ENCODE results near the gene RPS29. TPM values are rescaled to one million over a fixed set of nuclear protein-coding genes. Genes with fewer than 3 reads are reported as not detected.

The RPS29 gene
- total RNA-seq, 4 donors from 2014 or later = 2,027 to 8,808 (median 4,209) TPM

GRCh38 chr14:49546766-49547165 lies 39.4 kb downstream of the RPS29 start:
- no peak overlapping the region for H3K4me3 ChIP-seq
- H3K36me3 ChIP-seq = no peaks in the 10 kb centered on the region
- WGBS, 2 donors (ENCODE audit: low coverage in 1 of 2) = 63% methylated on average over 1 of the region's 1 CpG; no CpG with 5 or more reads in 1 of the 2 donors
- TF ChIP-seq CTCF (IDR thresholded peaks at IDR 0.05) (no peak), POLR2A (IDR thresholded peaks at IDR 0.05) (no peak), POLR2AphosphoS5 (IDR thresholded peaks at IDR 0.05) (no peak), EP300 (IDR thresholded peaks at IDR 0.05) (no peak)
- H3K9me3 ChIP-seq = no peaks in the 10 kb centered on the region
- no peaks in the 10 kb centered on the region for H3K27me3 ChIP-seq
- no peak overlapping the region for H3K27ac ChIP-seq
- no peak for ATAC-seq
- H3K4me1 ChIP-seq = no peaks in the 10 kb centered on the region

- Histone ChIP-seq H3K4me3 (no peak overlapping the region), H3K27me3 (no peaks in the 10 kb centered on the region), H3K36me3 (no peaks in the 10 kb centered on the region), H3K4me1 (no peaks in the 10 kb centered on the region), H3K9me3 (no peaks in the 10 kb centered on the region), H3K27ac (no peak overlapping the region)
- TF ChIP-seq POLR2AphosphoS5 (IDR thresholded peaks at IDR 0.05) (no peak), CTCF (IDR thresholded peaks at IDR 0.05) (no peak), EP300 (IDR thresholded peaks at IDR 0.05) (no peak), POLR2A (IDR thresholded peaks at IDR 0.05) (no peak)
- 87 to 89% methylated on average over 3 of the region's 3 CpGs for WGBS, 2 donors (ENCODE audit: low coverage in 1 of 2)
- ATAC-seq = no peak
Observed at GRCh38 chr14:49545716-49546115, 40.5 kb downstream of the RPS29 start.

- no peaks in the 10 kb centered on the region for H3K27me3 ChIP-seq
- 96 to 100% methylated on average over 1 to 4 of the region's 6 CpGs for WGBS, 2 donors (ENCODE audit: low coverage in 1 of 2)
- H3K9me3 ChIP-seq = no peaks in the 10 kb centered on the region
- TF ChIP-seq POLR2A (IDR thresholded peaks at IDR 0.05) (no peak), POLR2AphosphoS5 (IDR thresholded peaks at IDR 0.05) (no peak), CTCF (IDR thresholded peaks at IDR 0.05) (no peak), EP300 (IDR thresholded peaks at IDR 0.05) (no peak)
- H3K4me1 ChIP-seq = no peaks in the 10 kb centered on the region
- no peaks in the 10 kb centered on the region for H3K36me3 ChIP-seq
- H3K4me3 ChIP-seq = no peak overlapping the region
- ATAC-seq = no peak
- H3K27ac ChIP-seq = no peak overlapping the region
Observed at GRCh38 chr14:49545071-49545470, 41.1 kb downstream of the RPS29 start.

GRCh38 chr14:49541049-49541448 lies 45.1 kb downstream of the RPS29 start:
- no peak overlapping the region for H3K4me3 ChIP-seq
- ATAC-seq = no peak
- H3K27me3 ChIP-seq = no peaks in the 10 kb centered on the region
- H3K9me3 ChIP-seq = no peaks in the 10 kb centered on the region
- no peaks in the 10 kb centered on the region for H3K4me1 ChIP-seq
- TF ChIP-seq EP300 (IDR thresholded peaks at IDR 0.05) (no peak), POLR2A (IDR thresholded peaks at IDR 0.05) (no peak), CTCF (IDR thresholded peaks at IDR 0.05) (no peak), POLR2AphosphoS5 (IDR thresholded peaks at IDR 0.05) (no peak)
- 100% methylated on average over 1 of the region's 2 CpGs; no CpG with 5 or more reads in 1 of the 2 donors for WGBS, 2 donors (ENCODE audit: low coverage in 1 of 2)
- no peak overlapping the region for H3K27ac ChIP-seq
- H3K36me3 ChIP-seq = no peaks in the 10 kb centered on the region

- no peak for ATAC-seq
- Histone ChIP-seq H3K27ac (no peak overlapping the region), H3K9me3 (no peaks in the 10 kb centered on the region), H3K27me3 (no peaks in the 10 kb centered on the region), H3K4me3 (no peak overlapping the region), H3K36me3 (no peaks in the 10 kb centered on the region), H3K4me1 (no peaks in the 10 kb centered on the region)
- TF ChIP-seq CTCF (IDR thresholded peaks at IDR 0.05) (no peak), POLR2A (IDR thresholded peaks at IDR 0.05) (no peak), POLR2AphosphoS5 (IDR thresholded peaks at IDR 0.05) (no peak), EP300 (IDR thresholded peaks at IDR 0.05) (no peak)
- WGBS, 2 donors (ENCODE audit: low coverage in 1 of 2) = 91 to 94% methylated on average over 4 of the region's 4 CpGs
Observed at GRCh38 chr14:49538852-49539251, 47.3 kb downstream of the RPS29 start.
